ENCODE results near the gene SDCCAG8. TPM values are rescaled to one million over a fixed set of nuclear protein-coding genes. Genes with fewer than 3 reads are reported as not detected.

Gene SDCCAG8
- total and polyA plus RNA-seq, 4 donors: 8.5 to 25.8 (median 17.5) TPM

DNA sequence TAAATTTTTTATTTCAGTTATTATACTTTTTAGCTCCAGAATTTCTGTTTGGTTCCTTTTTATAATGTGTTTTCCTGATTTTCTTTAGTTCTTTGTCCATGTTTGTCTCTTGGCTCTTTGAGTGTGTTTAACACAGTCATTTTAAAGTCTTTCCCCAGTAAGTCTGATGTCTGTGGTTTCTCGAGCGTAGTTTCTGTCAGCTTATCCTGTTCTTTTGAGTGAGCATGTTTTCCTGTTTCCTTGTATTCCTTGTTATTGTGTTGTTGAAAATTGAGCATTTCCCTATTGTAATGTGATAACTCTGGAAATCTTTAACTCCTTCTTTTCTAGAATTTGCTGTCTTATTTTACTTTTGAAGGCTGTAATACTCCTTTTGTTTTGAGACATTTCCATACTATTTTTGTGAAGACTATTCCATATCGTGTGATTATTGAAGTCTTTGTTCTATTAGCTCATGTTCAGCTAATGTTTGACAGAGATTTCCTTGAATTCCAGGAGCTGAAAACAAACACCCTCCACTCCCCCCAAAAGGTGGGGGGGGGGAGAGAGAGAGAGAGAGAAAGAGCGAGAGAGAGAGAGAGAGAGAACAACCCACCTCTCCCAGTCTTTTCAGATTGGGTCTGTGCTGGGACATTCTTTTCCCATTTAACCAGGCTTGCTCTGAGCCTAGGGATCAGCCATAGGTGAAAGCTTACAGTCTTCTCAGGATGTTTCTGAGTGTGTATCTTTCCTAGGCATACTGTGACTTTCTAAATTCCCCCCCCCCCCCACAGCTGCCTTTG lies 38.3 kb downstream of the SDCCAG8 start:
- no peak overlapping the region for H3K4me3 ChIP-seq (ENCODE audit: low read depth in 1 of 3, low read length in 3 of 3)
- H3K27ac ChIP-seq (ENCODE audit: low read depth in 1 of 2, low read length in 2 of 2): no peak overlapping the region
- WGBS: 77% methylated on average over 4 of the region's 4 CpGs
- H3K9me3 ChIP-seq (ENCODE audit: control insufficient read depth in 4 of 4, low read length in 3 of 4): no peaks in the 10 kb centered on the region
- no peak for TF ChIP-seq RAD21 (IDR thresholded peaks at IDR 0.05)
- no peak for TF ChIP-seq SP1 (IDR thresholded peaks at IDR 0.05)
- TF ChIP-seq HNF4G (IDR thresholded peaks at IDR 0.05): no peak
- TF ChIP-seq, protein P1, sequence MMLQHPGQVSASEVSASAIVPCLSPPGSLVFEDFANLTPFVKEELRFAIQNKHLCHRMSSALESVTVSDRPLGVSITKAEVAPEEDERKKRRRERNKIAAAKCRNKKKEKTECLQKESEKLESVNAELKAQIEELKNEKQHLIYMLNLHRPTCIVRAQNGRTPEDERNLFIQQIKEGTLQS (IDR thresholded peaks at IDR 0.05): no peak
- TF ChIP-seq, protein P2, sequence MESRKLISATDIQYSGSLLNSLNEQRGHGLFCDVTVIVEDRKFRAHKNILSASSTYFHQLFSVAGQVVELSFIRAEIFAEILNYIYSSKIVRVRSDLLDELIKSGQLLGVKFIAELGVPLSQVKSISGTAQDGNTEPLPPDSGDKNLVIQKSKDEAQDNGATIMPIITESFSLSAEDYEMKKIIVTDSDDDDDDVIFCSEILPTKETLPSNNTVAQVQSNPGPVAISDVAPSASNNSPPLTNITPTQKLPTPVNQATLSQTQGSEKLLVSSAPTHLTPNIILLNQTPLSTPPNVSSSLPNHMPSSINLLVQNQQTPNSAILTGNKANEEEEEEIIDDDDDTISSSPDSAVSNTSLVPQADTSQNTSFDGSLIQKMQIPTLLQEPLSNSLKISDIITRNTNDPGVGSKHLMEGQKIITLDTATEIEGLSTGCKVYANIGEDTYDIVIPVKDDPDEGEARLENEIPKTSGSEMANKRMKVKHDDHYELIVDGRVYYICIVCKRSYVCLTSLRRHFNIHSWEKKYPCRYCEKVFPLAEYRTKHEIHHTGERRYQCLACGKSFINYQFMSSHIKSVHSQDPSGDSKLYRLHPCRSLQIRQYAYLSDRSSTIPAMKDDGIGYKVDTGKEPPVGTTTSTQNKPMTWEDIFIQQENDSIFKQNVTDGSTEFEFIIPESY (IDR thresholded peaks at IDR 0.05): no peak
- TF ChIP-seq, protein P3, sequence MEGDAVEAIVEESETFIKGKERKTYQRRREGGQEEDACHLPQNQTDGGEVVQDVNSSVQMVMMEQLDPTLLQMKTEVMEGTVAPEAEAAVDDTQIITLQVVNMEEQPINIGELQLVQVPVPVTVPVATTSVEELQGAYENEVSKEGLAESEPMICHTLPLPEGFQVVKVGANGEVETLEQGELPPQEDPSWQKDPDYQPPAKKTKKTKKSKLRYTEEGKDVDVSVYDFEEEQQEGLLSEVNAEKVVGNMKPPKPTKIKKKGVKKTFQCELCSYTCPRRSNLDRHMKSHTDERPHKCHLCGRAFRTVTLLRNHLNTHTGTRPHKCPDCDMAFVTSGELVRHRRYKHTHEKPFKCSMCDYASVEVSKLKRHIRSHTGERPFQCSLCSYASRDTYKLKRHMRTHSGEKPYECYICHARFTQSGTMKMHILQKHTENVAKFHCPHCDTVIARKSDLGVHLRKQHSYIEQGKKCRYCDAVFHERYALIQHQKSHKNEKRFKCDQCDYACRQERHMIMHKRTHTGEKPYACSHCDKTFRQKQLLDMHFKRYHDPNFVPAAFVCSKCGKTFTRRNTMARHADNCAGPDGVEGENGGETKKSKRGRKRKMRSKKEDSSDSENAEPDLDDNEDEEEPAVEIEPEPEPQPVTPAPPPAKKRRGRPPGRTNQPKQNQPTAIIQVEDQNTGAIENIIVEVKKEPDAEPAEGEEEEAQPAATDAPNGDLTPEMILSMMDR (IDR thresholded peaks at IDR 0.05; ENCODE audit: low read depth, low read length, missing input control): no peak
- TF ChIP-seq GABPA (IDR thresholded peaks at IDR 0.05 in 1 of 2, conservative IDR thresholded peaks at IDR 0.05 in 1 of 2): no peak
- TF ChIP-seq FOXA1 (IDR thresholded peaks at IDR 0.05): no peak
- TF ChIP-seq, protein P4, sequence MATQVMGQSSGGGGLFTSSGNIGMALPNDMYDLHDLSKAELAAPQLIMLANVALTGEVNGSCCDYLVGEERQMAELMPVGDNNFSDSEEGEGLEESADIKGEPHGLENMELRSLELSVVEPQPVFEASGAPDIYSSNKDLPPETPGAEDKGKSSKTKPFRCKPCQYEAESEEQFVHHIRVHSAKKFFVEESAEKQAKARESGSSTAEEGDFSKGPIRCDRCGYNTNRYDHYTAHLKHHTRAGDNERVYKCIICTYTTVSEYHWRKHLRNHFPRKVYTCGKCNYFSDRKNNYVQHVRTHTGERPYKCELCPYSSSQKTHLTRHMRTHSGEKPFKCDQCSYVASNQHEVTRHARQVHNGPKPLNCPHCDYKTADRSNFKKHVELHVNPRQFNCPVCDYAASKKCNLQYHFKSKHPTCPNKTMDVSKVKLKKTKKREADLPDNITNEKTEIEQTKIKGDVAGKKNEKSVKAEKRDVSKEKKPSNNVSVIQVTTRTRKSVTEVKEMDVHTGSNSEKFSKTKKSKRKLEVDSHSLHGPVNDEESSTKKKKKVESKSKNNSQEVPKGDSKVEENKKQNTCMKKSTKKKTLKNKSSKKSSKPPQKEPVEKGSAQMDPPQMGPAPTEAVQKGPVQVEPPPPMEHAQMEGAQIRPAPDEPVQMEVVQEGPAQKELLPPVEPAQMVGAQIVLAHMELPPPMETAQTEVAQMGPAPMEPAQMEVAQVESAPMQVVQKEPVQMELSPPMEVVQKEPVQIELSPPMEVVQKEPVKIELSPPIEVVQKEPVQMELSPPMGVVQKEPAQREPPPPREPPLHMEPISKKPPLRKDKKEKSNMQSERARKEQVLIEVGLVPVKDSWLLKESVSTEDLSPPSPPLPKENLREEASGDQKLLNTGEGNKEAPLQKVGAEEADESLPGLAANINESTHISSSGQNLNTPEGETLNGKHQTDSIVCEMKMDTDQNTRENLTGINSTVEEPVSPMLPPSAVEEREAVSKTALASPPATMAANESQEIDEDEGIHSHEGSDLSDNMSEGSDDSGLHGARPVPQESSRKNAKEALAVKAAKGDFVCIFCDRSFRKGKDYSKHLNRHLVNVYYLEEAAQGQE (IDR thresholded peaks at IDR 0.05): no peak
- TF ChIP-seq JUND (IDR thresholded peaks at IDR 0.05): no peak
- TF ChIP-seq NR2F2 (IDR thresholded peaks at IDR 0.05): no peak
- TF ChIP-seq EGR1 (IDR thresholded peaks at IDR 0.05; ENCODE audit: low read depth in 2 of 2): no peak
- TF ChIP-seq HNF4A (conservative IDR thresholded peaks at IDR 0.05): no peak
- TF ChIP-seq, protein P5, sequence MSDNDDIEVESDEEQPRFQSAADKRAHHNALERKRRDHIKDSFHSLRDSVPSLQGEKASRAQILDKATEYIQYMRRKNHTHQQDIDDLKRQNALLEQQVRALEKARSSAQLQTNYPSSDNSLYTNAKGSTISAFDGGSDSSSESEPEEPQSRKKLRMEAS (IDR thresholded peaks at IDR 0.05): no peak
- TF ChIP-seq RXRA (IDR thresholded peaks at IDR 0.05): no peak
- no peak for TF ChIP-seq FOXA2 (IDR thresholded peaks at IDR 0.05)
- TF ChIP-seq TAF1 (conservative IDR thresholded peaks at IDR 0.05): no peak
- no peak for TF ChIP-seq YY1 (IDR thresholded peaks at IDR 0.05)
- no peaks in the 10 kb centered on the region for H3K27me3 ChIP-seq (ENCODE audit: control insufficient read depth in 4 of 4, insufficient read depth in 4 of 4, low read length in 3 of 4)
- H3K9ac ChIP-seq (ENCODE audit: low read depth in 1 of 2, low read length in 2 of 2): no peak overlapping the region
- H3K4me1 ChIP-seq (ENCODE audit: control insufficient read depth in 4 of 4, insufficient read depth in 4 of 4, low read length in 3 of 4): no peaks in the 10 kb centered on the region
- H3K36me3 ChIP-seq (ENCODE audit: control insufficient read depth in 4 of 4, insufficient read depth in 3 of 4, low read depth in 1 of 4, low read length in 3 of 4): peaks cover 1 to 5% (median 3%) of the 10 kb centered on the region in 4 donors
- no peak for DNase-seq (ENCODE audit: low spot score)
